K562 (cell line): ENCODE results near the gene SMAGP. TPM values are rescaled to one million over a fixed set of nuclear protein-coding genes. Genes with fewer than 3 reads are reported as not detected.

Experiments
- HNRNPLL ChIP-seq: fragments of 200-400 bp; formaldehyde crosslinking; IDR thresholded peaks from 2 replicates; pipeline ENCODE4 v1.6.1; 2017; ENCODE audit warnings: low read length, low read depth, mild to moderate bottlenecking; ENCODE audit not compliant: poor library complexity, severe bottlenecking
- LCOR ChIP-seq: sonication (generic); formaldehyde crosslinking; IDR thresholded peaks from 2 replicates; pipeline ENCODE4 v1.8.0; 2022; ENCODE audit warnings: mild to moderate bottlenecking, missing genetic modification reagents
- MTA2 ChIP-seq: fragments of 450-650 bp; IDR thresholded peaks from 2 replicates; pipeline ENCODE4 v1.6.1; 2016; ENCODE audit warnings: low read depth
- RBM15 ChIP-seq: fragments of 200-400 bp; formaldehyde crosslinking; IDR thresholded peaks from 2 replicates; pipeline ENCODE4 v1.6.1; 2018; ENCODE audit warnings: mild to moderate bottlenecking, low read length, moderate library complexity; ENCODE audit not compliant: insufficient read depth
- ZNF23 ChIP-seq: fragments of 250-450 bp; sonication (Bioruptor Pico); IDR thresholded peaks from 2 replicates; pipeline ENCODE4 v1.4.0; 2020; ENCODE audit warnings: mild to moderate bottlenecking
- ZNF232 ChIP-seq: sonication (generic); formaldehyde crosslinking; IDR thresholded peaks from 2 replicates; pipeline ENCODE4 v1.8.0; 2022; ENCODE audit warnings: mild to moderate bottlenecking, missing genetic modification reagents
- polyA plus RNA-seq, 8 experiments: library from polyadenylated mRNA; depleted of rRNA in 4 of 8; stranded (reverse) in 5 of 8; unstranded in 3 of 8; fragments of >200 nt; fragmentation: Nextera tagmentation in 2 of 8; fragmentation: Illumina TruSeq in 1 of 8; extraction: Ambion mirVana in 2 of 8; extraction: Trizol in 1 of 8; gene quantifications; 2 replicates each; pipeline versions ENCODE4 v1.2.1 to v1.2.3, GENCODE V29; 2011 to 2014; ENCODE audit warnings: inconsistent platforms in 1 of 8, missing spikeins in 1 of 8
- total RNA-seq, 7 experiments: library from RNA; depleted of rRNA in 6 of 7; stranded (reverse); fragments of >200 nt in 6 of 7; fragmentation: Illumina TruSeq in 2 of 7; extraction: Trizol in 2 of 7; gene quantifications; 2 replicates each; pipeline versions ENCODE4 v1.2.1 to v1.2.3, GENCODE V29; 2011 to 2021; ENCODE audit warnings: low replicate concordance in 1 of 7
- TF ChIP-seq, protein P1 (sequence below): IDR thresholded peaks from 2 replicates; pipeline ENCODE4 v1.6.1; 2011; ENCODE audit warnings: borderline replicate concordance, low read depth, mild to moderate bottlenecking, moderate library complexity, low read length; ENCODE audit not compliant: insufficient read depth, poor library complexity, severe bottlenecking
- TF ChIP-seq, protein P2 (sequence below), 2 experiments: fragments of 450-650 bp in 1 of 2; sonication (generic) in 1 of 2; formaldehyde crosslinking in 1 of 2; IDR thresholded peaks; 2 replicates each; pipeline versions ENCODE4 v1.7.1 to v1.9.0; 2016 to 2022; ENCODE audit warnings: inconsistent platforms in 1 of 2, mild to moderate bottlenecking in 1 of 2, missing genetic modification reagents in 1 of 2
- TF ChIP-seq, protein P3 (sequence below): sonication (generic); formaldehyde crosslinking; IDR thresholded peaks from 2 replicates; pipeline ENCODE4 v1.8.1; 2023; ENCODE audit warnings: mild to moderate bottlenecking, missing genetic modification reagents
- TF ChIP-seq, protein P4 (sequence below): fragments of 450-650 bp; formaldehyde crosslinking; IDR thresholded peaks from 2 replicates; pipeline ENCODE4 v1.4.0; 2022; ENCODE audit warnings: missing genetic modification characterization

The SMAGP gene
- total and polyA plus RNA-seq, 9 of the 15 experiments (the other 6 are each of a cell fraction or from before 2014, with no cell fraction given): 23.1 to 62.3 (median 29.9) TPM

GRCh38 chr12:51238510-51239334 is 31.5 kb downstream of the SMAGP start, which contains the start of gene DAZAP2 (continued):
- TF ChIP-seq, protein P1, sequence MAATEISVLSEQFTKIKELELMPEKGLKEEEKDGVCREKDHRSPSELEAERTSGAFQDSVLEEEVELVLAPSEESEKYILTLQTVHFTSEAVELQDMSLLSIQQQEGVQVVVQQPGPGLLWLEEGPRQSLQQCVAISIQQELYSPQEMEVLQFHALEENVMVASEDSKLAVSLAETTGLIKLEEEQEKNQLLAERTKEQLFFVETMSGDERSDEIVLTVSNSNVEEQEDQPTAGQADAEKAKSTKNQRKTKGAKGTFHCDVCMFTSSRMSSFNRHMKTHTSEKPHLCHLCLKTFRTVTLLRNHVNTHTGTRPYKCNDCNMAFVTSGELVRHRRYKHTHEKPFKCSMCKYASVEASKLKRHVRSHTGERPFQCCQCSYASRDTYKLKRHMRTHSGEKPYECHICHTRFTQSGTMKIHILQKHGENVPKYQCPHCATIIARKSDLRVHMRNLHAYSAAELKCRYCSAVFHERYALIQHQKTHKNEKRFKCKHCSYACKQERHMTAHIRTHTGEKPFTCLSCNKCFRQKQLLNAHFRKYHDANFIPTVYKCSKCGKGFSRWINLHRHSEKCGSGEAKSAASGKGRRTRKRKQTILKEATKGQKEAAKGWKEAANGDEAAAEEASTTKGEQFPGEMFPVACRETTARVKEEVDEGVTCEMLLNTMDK: peak; percentile 9
- TF ChIP-seq HNRNPLL (peak; percentile 80), ZNF23 (CRISPR knock-in tag) (no peak; the same call in 1 of the 2 replicates), RBM15 (no peak), LCOR (CRISPR knock-in tag) (peak; percentile 41), ZNF232 (no peak), MTA2 (no peak)
- TF ChIP-seq, protein P2, sequence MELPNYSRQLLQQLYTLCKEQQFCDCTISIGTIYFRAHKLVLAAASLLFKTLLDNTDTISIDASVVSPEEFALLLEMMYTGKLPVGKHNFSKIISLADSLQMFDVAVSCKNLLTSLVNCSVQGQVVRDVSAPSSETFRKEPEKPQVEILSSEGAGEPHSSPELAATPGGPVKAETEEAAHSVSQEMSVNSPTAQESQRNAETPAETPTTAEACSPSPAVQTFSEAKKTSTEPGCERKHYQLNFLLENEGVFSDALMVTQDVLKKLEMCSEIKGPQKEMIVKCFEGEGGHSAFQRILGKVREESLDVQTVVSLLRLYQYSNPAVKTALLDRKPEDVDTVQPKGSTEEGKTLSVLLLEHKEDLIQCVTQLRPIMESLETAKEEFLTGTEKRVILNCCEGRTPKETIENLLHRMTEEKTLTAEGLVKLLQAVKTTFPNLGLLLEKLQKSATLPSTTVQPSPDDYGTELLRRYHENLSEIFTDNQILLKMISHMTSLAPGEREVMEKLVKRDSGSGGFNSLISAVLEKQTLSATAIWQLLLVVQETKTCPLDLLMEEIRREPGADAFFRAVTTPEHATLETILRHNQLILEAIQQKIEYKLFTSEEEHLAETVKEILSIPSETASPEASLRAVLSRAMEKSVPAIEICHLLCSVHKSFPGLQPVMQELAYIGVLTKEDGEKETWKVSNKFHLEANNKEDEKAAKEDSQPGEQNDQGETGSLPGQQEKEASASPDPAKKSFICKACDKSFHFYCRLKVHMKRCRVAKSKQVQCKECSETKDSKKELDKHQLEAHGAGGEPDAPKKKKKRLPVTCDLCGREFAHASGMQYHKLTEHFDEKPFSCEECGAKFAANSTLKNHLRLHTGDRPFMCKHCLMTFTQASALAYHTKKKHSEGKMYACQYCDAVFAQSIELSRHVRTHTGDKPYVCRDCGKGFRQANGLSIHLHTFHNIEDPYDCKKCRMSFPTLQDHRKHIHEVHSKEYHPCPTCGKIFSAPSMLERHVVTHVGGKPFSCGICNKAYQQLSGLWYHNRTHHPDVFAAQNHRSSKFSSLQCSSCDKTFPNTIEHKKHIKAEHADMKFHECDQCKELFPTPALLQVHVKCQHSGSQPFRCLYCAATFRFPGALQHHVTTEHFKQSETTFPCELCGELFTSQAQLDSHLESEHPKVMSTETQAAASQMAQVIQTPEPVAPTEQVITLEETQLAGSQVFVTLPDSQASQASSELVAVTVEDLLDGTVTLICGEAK (IDR thresholded peaks at IDR 0.05): peak; percentile 82
- TF ChIP-seq, protein P2 (CRISPR knock-in tag; IDR thresholded peaks at IDR 0.05): no peak
- TF ChIP-seq, protein P3, sequence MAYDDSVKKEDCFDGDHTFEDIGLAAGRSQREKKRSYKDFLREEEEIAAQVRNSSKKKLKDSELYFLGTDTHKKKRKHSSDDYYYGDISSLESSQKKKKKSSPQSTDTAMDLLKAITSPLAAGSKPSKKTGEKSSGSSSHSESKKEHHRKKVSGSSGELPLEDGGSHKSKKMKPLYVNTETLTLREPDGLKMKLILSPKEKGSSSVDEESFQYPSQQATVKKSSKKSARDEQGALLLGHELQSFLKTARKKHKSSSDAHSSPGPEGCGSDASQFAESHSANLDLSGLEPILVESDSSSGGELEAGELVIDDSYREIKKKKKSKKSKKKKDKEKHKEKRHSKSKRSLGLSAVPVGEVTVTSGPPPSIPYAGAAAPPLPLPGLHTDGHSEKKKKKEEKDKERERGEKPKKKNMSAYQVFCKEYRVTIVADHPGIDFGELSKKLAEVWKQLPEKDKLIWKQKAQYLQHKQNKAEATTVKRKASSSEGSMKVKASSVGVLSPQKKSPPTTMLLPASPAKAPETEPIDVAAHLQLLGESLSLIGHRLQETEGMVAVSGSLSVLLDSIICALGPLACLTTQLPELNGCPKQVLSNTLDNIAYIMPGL (CRISPR knock-in tag): peak; percentile 92
- TF ChIP-seq, protein P4, sequence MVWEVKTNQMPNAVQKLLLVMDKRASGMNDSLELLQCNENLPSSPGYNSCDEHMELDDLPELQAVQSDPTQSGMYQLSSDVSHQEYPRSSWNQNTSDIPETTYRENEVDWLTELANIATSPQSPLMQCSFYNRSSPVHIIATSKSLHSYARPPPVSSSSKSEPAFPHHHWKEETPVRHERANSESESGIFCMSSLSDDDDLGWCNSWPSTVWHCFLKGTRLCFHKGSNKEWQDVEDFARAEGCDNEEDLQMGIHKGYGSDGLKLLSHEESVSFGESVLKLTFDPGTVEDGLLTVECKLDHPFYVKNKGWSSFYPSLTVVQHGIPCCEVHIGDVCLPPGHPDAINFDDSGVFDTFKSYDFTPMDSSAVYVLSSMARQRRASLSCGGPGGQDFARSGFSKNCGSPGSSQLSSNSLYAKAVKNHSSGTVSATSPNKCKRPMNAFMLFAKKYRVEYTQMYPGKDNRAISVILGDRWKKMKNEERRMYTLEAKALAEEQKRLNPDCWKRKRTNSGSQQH (CRISPR knock-in tag): 0 out of 2 replicates have a peak, but pooled peaks have one; percentile 26
